HG03460 (cell line): ENCODE data around the gene LPIN2.

Source experiments
- ATAC-seq: cut with Tn5 transposase; IDR thresholded peaks from one replicate; pipeline ENCODE4 v1.9.1; 2021; ENCODE audit not compliant: unreplicated experiment

LPIN2 gene

DNA sequence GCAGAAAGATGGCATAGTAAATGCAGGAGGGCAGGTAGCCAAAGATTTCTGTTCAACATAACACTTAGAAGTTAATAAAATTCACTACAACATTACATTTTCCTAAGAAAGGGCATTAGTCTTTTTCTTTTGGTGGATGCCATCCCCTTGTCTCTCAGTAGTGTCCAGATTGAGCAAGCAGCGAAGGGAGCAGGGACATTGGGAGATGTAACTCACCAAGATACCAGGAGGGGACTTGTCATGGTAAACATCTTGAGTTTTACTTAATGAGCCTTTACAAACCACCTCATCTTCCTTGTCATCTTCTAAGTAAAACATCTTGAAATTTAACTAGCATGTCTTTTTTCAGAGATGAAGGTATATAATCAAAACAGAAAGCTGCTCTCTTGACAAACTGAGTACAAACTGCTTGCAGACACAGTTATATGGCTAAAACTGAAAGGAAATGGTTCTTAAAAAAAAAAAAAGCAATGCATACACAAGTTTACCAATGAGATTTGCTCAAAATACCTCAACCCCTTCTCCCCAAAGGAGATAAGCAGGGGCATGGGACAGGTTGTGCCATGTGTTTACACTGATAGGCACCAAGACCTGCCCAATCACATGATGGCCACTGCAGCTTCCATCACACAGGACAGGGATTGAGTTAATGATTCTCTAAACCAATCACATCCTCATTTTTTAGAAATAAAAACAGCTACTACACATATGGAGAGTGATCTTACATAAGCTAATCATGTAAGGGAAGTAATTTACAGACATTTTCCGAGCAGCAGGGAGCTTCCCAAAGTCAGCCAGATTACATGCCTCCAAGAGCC is 30.3 kb downstream of the LPIN2 start:
- ATAC-seq = no peak

DNA sequence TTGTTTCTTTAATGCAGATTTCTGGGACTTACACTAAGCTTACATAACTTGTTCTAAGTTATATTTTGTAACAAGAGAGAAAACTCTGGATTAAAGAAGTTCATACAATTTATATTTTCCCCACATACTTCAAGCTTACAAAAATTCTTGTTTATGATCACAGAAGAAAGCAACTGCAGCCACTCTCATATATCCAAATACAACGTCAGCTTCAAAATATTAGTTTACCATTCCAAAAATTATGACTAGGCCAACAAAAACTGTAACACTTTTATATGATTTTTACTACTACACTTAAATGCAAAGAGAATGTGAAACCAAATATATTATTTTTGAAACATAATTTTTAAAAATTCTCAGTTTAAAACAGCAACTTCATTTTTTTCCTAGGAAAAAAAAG is 30.9 kb downstream of the LPIN2 start:
- no peak for ATAC-seq

DNA sequence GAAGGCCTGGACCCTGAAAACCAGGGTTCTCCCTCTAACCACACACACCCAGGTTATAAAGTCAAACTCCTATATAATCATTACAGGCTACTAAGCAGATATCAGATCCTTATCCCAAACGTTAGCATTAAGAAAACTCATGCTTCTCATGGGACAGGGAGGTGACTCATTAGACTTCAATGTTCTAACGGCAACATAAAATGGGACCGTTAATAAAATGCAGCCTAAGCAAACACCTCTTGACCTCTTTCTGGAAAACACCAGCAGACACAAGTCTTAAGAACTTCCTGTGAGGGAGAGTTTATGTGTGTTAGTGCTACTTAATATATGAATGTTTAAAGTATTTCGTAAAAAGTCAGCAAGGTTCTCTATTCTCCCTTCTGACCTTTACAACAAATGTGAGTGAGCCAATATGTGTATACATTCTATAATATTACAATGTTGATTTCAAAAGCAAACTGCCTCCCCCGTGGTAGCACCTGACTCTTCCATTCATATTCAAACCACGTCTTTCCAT is 31.7 kb downstream of the LPIN2 start:
- no peak for ATAC-seq

DNA sequence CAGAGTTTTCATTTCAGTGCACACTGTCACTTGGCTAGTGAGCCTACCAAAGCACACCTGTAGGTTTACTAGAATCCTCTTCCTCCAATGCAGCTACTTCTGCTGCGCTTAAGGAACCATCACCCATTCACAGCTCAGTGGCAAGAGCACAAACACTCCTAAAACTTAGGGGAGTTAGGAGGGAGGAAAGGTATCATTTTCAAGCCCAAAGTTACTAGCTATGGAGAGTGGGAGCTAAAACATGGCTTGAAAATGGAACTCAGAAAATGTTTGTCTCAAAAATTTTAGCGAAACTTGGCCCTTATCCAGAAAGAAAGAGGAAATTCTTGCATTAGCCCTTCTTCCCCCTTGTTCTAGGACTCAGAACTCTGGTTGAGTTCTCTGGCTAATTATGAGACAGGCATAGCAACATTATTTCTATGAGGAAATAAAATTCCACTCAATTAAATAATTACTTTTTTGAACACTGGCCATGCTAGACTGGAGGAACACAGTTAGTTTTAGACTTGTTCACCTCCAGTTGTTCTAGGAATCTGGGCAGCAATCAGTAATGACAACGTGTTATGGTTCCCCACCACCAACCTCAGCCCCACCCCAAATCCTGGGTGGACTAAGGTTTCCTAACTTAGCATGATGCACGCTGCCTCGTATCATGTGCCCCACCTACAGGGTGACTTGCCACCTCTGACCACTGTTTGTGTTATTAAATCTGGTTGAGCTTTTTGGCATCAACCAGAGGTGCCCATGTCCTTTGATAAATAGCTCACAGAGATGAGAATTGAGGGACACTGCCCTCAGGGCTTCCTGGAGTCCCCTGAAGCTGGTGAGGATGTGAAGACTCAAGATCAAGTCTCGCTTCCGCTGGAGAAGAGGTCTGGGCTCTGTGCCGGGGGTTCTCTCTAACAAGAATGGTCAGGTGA is 32.8 kb downstream of the LPIN2 start:
- ATAC-seq = peak; percentile 30

DNA sequence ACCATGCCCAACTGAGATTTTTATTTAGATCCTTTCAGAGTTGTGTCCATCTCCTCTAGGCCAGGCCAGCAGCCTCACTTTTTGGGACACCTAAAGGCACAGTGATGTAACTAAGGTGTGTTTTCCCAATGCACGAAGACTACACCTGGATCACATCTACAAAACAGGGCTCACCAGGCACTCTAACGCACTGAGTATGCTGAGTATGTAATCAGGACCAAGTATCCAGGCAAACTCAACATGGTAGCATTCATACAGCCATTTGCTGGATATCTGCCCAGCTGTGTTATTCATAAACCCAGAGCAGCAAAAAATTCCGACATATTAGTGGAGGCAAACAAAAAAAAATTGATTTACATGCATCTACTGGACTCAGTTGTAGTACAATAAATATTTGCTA is 33.8 kb downstream of the LPIN2 start:
- ATAC-seq = no peak

DNA sequence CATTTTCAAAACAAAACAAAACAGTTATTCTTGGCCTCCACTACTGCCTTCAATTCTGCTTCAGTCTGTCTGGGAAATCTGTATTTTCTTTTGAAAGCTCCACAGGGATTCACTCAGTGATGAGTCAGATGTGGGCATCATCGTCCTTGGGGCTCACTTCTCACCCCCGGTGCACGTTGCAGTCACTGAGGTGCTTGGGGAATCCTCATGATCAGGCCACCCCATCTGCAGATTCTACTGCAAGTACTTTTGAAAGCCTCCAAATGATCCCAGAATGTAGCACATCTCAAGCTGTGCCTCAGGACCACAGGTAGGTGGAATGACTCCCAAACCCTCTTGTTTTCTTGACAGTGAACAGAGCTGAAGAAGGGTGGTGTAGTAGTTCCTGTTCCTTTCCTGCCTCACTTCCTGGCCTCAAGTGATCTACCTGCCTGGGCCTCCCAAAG is 34.3 kb downstream of the LPIN2 start:
- ATAC-seq = no peak

DNA sequence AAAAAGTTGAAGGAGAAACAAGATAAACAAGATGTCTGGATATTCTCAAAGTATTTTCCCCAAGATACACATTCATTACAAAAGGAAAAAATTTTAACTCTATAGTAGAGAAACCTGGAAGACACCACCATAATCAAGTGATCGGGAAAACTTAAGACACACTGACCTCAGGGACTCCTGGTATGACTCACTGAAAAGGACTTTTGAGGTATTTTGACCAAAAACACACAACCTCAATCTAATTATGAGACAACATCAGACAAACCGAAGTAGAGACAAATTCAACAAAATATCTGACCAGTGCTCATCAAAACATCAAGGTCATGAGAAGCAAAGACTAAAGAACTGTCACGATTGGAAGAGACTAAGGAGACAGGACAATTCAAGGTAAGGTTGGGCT is 34.7 kb downstream of the LPIN2 start:
- no peak for ATAC-seq

DNA sequence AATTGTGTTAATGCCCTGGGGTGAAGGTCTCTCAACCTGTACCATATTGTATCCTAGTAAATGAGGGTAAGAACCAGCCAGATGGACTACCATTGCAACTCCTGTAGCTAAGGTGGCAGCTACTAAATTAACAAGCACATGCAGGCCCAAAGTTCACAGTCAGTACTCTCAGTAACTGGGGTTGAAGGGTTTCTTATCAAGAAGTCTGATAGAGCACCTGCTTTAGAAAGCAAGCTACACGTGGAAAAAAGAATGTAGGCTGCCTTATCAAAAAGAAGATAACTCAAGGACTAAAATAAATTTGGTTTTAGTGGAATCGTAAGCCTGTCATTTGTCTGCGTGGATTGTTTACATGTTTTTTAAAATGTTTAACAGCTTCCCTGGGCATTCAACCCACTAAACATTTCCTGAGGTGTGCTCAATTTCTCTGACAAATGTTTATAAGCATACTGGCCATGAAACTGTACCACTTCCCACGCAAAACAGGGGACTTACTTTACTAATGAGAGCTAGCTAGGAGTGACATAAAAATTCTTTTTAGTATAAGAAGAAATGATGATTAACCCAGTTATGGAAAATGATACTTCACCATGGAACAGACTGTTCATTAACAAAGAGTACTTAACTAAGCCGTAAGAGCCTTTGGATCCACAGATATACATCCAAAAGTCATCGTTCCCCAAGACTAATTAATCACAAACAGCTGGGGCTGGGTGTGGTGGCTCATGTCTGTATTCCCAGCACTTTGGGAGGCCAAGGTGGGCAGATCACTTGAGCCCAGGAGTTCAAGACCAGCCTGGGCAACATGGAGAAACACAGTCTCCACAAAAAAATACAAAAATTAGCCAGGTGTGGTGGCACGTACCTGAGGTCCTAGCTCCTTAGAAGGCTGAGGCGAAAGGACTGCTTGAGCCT is 36.5 kb downstream of the LPIN2 start:
- ATAC-seq = no peak

DNA sequence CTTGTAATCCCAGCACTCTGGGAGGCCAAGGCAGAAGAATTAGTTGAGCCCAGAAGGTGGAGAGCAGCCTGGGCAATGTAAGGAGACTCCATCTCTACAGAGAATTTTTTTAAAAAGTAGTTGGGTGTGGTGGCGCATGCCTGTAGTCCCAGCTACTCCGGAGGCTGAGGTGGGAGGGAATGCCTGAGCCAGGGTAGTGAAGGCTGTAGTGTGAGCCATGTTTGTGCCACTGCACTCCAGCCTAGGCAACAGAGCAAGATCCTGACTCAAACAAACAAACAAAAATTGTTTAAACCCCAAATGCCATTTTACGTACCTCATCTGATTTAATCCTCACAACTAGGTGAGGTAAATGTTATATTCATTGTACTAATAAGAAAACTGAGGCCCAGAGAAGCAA is 38.2 kb downstream of the LPIN2 start:
- ATAC-seq = no peak

DNA sequence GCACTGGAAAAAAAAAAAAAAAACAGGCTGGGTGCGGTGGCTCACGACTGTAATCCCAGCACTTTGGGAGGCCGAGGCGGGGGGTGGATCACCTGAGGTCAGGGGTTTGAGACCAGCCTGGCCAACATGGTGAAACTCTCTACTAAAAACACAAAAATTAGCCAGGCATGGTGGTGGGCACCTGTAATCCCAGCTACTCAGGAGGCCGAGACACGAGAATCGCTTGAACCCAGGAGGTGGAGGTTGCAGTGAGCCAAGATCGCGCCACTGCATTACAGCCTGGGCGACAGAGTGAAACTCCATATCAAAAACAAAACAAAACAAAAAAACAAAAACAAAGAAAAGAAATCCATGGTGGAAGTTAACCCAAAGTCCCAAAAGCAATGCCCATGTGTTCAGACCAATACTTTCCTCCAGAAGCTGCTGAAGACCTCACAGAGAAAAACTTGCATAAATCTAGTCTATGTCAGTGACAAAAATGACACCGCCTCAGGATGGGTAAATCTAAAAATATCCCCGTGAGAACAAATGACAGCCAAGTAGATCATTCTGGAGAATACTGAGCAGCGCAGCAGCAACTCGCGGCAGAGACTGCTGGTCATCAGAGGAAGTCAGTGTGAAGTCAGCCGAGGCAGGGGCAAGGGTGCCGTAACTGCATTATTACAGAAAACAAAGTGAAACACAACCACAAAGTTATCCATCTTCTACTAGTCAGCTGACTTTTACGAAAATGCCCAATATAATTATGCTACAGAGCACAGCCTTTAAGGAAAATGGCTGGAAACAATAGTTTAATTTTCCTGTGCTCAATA is 41.0 kb downstream of the LPIN2 start:
- peak; percentile 91 for ATAC-seq

DNA sequence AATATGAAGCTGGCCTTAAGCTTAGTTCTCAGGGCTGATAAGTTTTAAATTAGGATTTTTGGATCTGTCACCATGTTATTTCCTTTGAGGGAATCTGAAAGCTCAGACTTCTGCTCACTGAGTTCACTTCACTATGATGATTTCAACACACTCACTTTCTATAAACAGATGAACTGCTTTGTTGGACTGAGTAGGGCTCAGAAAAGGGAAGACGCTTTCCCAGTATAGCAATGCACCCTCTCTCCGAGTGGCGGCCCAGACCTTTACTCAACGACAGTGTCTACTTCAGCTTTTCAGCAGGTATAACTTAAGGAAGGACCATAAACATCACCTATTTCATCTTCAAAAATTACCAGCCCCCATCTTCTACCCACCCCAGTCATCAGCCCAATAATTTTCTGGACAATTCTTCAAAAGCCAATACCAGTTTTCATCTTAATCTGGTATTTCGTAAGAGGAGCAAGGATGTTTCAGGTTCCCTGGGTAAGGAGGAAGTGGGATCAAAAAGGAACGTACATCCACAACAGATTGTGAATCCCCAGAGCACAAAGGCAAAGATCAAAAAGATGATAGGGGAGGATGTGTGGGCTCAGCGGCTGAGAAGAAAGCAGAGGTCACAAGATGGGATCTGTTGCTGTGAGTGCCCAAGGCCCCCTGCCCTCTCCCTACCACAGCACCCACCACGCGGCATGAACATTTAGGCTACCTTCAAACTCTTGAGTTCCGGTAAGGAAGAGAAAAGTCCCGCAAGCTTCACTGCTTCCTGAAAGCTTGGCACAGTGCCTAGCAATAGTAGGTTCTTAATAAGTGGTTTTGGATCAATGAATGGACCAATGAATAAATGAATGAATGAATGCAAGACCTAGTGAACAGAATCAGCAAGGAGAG is 41.9 kb downstream of the LPIN2 start:
- no peak for ATAC-seq

DNA sequence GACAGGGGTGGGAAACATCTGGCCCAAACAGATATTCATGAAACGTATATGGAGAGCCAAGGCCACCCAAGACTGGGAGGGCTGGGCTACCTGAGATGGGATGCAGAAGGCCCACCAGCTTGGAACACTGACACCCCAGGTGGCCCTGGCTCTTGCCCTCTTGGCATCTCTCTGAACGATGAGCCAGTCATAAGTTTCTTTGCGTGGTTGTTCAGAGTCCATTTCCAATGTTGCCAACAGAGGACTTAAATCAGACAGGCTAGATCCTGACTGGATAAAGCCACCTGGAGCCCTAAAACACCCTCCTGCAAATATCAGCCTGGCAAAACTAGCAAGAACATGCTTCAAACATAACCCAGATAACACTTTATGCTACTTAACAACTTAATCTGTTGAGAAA is 42.6 kb downstream of the LPIN2 start:
- no peak for ATAC-seq

DNA sequence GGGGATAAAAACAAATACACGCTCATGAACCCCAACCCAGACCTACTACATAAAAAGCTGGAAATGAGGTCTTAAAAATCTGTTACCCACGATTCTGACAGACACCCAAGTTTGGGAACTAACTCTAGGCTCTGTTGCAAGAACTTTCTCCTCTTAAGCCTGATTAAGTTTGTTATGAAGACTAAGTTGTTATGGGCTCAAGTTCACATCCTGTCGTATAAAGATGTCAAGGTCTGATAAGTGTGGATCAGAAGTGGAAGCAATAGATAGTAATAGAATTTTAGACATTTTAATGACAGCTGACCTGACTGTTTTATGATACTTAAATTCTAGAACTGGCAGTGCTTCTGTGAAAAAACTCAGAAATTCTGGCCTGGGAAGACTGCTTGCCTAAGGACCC is 43.2 kb downstream of the LPIN2 start:
- no peak for ATAC-seq

DNA sequence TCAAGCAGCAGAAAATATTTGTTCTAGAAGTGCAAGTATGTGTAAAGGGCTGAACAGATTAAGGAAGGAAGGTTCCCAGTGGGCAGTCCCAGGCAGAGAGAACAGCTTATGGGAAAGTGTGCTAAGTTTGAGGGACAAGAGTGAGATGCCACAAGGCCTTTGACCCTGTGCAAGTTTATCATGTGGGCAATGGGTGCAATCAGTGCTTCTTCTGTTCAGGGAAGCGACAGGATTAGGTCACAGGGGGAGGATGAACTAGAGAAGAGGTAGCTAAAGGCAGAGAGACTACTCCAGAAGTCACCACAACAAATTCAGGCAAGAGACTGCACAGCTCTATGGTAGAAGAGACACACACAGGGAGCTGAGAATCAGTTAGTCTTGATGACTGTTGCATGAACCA is 44.3 kb downstream of the LPIN2 start:
- no peak for ATAC-seq

DNA sequence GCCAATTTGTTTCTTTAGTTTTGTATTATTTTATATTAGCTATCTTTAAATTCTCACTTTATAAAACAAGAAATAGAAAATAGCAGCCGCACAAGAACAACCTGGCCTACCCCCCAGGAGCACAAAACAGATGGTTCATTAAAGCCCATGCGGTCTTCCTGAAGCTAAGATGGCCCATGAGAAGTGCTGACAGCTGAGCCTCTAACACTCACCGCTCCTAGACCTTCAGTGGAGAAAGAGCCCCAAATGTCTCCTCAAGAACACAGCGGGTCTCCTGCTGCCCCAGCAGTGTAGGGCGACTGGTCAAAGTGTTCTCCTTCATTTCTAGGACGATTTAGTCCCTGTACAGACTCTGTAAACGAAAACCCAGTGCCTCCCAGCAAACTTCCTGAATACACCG is 45.1 kb downstream of the LPIN2 start:
- no peak for ATAC-seq

DNA sequence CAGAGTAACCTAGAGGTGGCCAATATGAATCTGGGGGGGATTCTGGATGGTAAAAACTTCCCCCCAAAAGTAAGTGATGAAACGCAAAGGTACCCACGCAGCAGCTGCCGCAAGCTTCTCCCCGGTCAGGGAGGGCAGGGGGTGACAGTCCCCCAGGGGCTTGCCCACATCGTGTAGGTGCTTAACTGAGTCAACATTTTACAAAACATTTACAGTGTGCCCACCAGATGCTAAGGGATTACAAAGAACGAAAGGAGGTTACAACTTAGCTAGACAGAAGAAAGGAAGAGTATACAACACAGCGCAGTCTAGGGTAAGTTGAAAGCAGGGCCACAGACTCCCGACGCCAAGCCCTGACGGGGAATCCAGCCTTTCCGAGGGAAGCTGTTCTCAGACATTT is 45.6 kb downstream of the LPIN2 start:
- no peak for ATAC-seq

DNA sequence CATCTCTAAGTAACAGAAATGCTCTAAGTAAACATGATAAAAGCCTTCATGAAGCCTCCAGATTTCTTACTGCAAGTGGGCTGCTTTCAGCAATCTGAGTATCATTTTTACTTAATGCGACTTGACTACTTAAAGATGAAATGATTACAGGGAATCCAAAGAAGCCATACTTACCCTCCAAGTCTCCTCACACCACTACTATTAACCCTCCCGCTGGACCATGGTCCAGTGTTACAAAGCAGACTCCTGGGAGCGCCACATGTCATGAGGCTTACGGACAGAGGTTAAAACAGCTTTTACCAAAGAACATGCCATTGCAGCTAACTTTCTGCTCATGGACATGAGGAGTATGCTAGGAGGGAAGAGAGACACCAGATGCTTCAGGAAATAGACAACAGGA is 46.4 kb downstream of the LPIN2 start:
- ATAC-seq = no peak

DNA sequence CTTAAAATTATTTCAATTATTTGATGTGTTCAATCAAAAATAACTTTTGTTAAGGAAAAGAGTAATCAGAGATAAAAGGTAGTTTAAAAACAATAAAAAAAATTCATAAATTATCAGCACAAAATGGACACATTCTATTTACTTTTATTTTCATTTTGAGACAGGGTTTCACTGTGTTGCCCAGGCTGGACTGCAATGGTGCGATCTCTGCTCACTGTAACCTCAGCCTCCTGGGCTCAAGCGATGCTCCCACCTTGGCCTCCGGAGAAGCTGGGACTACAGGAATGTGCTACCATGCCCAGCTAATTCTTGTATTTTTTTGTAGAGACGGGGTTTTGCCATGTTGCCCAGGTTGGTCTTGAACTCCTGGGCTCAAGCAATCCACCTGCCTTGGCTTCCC is 47.1 kb downstream of the LPIN2 start:
- ATAC-seq = no peak
